CD4-positive, alpha-beta T cell (primary cell): ENCODE data around the gene KDM3B. TPM values are rescaled to one million over a fixed set of nuclear protein-coding genes. Genes with fewer than 3 reads are reported as not detected.

Source experiments
- ATAC-seq: fragments of 200-7000 bp; cut with Tn5 transposase; one replicate; pipeline ENCODE4 v1.10.0; 2022; ENCODE audit warnings: mild to moderate bottlenecking; ENCODE audit not compliant: poor library complexity
- CTCF ChIA-PET: fragments of 350-600 bp; sonication (Branson Sonifier 250); formaldehyde crosslinking; loops from one replicate; lab custom pipeline; 2021; ENCODE audit warnings: antibody characterized with exemption, inconsistent platforms; lab: Charles Lee
- POLR2A ChIA-PET: fragments of 350-600 bp; sonication (Branson Sonifier 250); formaldehyde crosslinking; loops from one replicate; lab custom pipeline; 2021; ENCODE audit warnings: antibody characterized with exemption, inconsistent platforms; lab: Charles Lee
- DNase-seq, 14 experiments: peaks; one replicate each; pipeline ENCODE4 v3.0.0-alpha.2; 2013 to 2020; ENCODE audit warnings: mixed read lengths in 2 of 14
- H3K27ac ChIP-seq, 2 donors: one replicate each; pipeline versions ENCODE4 v1.5.1 to v1.7.0; 2013; ENCODE audit warnings: low read length in 2 of 2, low read depth in 1 of 2, mild to moderate bottlenecking in 1 of 2
- H3K27me3 ChIP-seq, 2 experiments: 1 replicate in 1 of 2; 2 replicates in 1 of 2; pipeline versions ENCODE4 v1.6.1 to v1.7.0; 2013; ENCODE audit warnings: low read length in 2 of 2, control low read depth in 1 of 2, mild to moderate bottlenecking in 1 of 2, moderate library complexity in 1 of 2; ENCODE audit not compliant: insufficient read depth in 2 of 2, control insufficient read depth in 1 of 2
- H3K36me3 ChIP-seq: one replicate; pipeline ENCODE4 v1.6.1; 2013; ENCODE audit warnings: low read length, control low read depth; ENCODE audit not compliant: insufficient read depth
- H3K4me1 ChIP-seq: one replicate; pipeline ENCODE4 v1.6.1; 2013; ENCODE audit warnings: low read length, control low read depth; ENCODE audit not compliant: insufficient read depth
- H3K4me3 ChIP-seq: one replicate; pipeline ENCODE4 v1.5.1; 2013; ENCODE audit warnings: mild to moderate bottlenecking, low read length, moderate library complexity
- H3K9me3 ChIP-seq, 2 experiments: 1 replicate in 1 of 2; 2 replicates in 1 of 2; pipeline versions ENCODE4 v1.6.1 to v1.7.0; 2013; ENCODE audit warnings: low read length in 2 of 2, mild to moderate bottlenecking in 2 of 2, control low read depth in 1 of 2, moderate library complexity in 1 of 2; ENCODE audit not compliant: control insufficient read depth in 1 of 2, insufficient read depth in 1 of 2
- H3K27ac Mint-ChIP-seq: one replicate; pipeline ENCODE4 v1.8.0; 2020; ENCODE audit warnings: mixed read lengths
- H3K27me3 Mint-ChIP-seq: one replicate; pipeline ENCODE4 v1.8.0; 2021; ENCODE audit warnings: mixed read lengths
- H3K36me3 Mint-ChIP-seq: one replicate; pipeline ENCODE4 v1.8.0; 2021; ENCODE audit warnings: low read depth, mixed read lengths
- H3K4me1 Mint-ChIP-seq: one replicate; pipeline ENCODE4 v1.8.0; 2021; ENCODE audit warnings: low read depth, mixed read lengths
- H3K4me3 Mint-ChIP-seq: one replicate; pipeline ENCODE4 v1.8.0; 2020; ENCODE audit warnings: mild to moderate bottlenecking, mixed read lengths
- H3K9me3 Mint-ChIP-seq: one replicate; pipeline ENCODE4 v1.8.0; 2020; ENCODE audit warnings: mixed read lengths
- CTCF ChIP-seq: fragments of 200-600 bp; IDR thresholded peaks from one replicate; pipeline ENCODE4 v1.8.0; 2022; ENCODE audit warnings: antibody characterized with exemption, mild to moderate bottlenecking
- intact Hi-C, 2 experiments: fragments of 100-400 bp; cut with DNase I in 1 of 2; cut with micrococcal nuclease in 1 of 2; formaldehyde crosslinking; loops; one replicate each; pipeline versions ENCODE4 v1.15.1 to v1.9.0; 2023 to 2025; cut with DNase I, micrococcal nuclease
- total RNA-seq, 174 experiments: library from RNA in 2 of 174; stranded (reverse) in 2 of 174; gene quantifications; one replicate each; pipeline ENCODE4 v1.2.3 and lab custom pipeline; 2021 to 2026

KDM3B gene
- total RNA-seq, 2 experiments from 2014 or later, result 59.5 to 66.0 TPM

- ATAC-seq (no peak), DNase-seq (peak in 1 of 14 experiments; percentile 8)
- H3K27me3 Mint-ChIP-seq, result no peaks in the 10 kb centered on the region
- intact Hi-C loops, result loop anchor here (5.0 to 10.0 kb wide), 6 partner anchors 123 to 1070 kb away; partner anchors contain the start of genes CDC23 (in 2 of the 2), FAM13B (in 1 of the 2), HNRNPA0 (in 1 of the 2) and HSPA9 (in 1 of the 2)
- H3K36me3 Mint-ChIP-seq, result no peaks in the 10 kb centered on the region
- H3K4me1 Mint-ChIP-seq, result peaks cover 33% of the 10 kb centered on the region
- no peaks in the 10 kb centered on the region for H3K9me3 Mint-ChIP-seq
- H3K4me1 ChIP-seq, result peaks cover 34% of the 10 kb centered on the region
- H3K27me3 ChIP-seq, result no peaks in the 10 kb centered on the region
- POLR2A ChIA-PET, result interaction anchor here (1.1 kb wide), 1 partner anchor 17 kb away, joined by 3 read pairs; no protein-coding TSS in a partner anchor
- CTCF ChIA-PET, result interaction anchor here (13.3 kb wide), 1 partner anchor 18 kb away, joined by 248 read pairs; the partner anchor contains the start of gene KDM3B
- peak overlapping the region; percentile 57 for H3K27ac Mint-ChIP-seq
- no peak for TF ChIP-seq CTCF
- no peak overlapping the region for H3K27ac ChIP-seq
- H3K36me3 ChIP-seq, result no peaks in the 10 kb centered on the region
- no peak overlapping the region for H3K4me3 ChIP-seq
- H3K4me3 Mint-ChIP-seq, result peak overlapping the region; percentile 40
- no peaks in the 10 kb centered on the region for H3K9me3 ChIP-seq
Measured at GRCh38 chr5:138334867-138335447, 17.5 kb upstream of the KDM3B start.

- POLR2A ChIA-PET, result interaction anchor here (1.1 to 8.5 kb wide), 10 partner anchors 9 to 1770 kb away, joined by 3 to 293 read pairs (median 8); partner anchors contain the start of genes CDC23, EGR1, ETF1 and HNRNPA0
- CTCF ChIA-PET, result interaction anchor here (13.3 kb wide), 1 partner anchor 16 kb away, joined by 248 read pairs; the partner anchor contains the start of gene KDM3B
- Histone ChIP-seq H3K4me3 (peak overlapping the region; percentile 62), H3K27ac (peak overlapping the region; percentile 93 to 95), H3K4me1 (peaks cover 26% of the 10 kb centered on the region), H3K36me3 (peaks cover 10% of the 10 kb centered on the region), H3K27me3 (no peaks in the 10 kb centered on the region), H3K9me3 (no peaks in the 10 kb centered on the region)
- Mint-ChIP-seq H3K9me3 (no peaks in the 10 kb centered on the region), H3K4me3 (peak overlapping the region; percentile 92), H3K27ac (peak overlapping the region; percentile 96), H3K4me1 (peaks cover 47% of the 10 kb centered on the region), H3K36me3 (peaks cover 14% of the 10 kb centered on the region), H3K27me3 (no peaks in the 10 kb centered on the region)
- ATAC-seq, result peak; percentile 51
- peak in 3 of 14 experiments; percentile 83 to 87 (median 87) for DNase-seq
- TF ChIP-seq CTCF, result no peak
- intact Hi-C loops, result loop anchor here (5.0 to 10.0 kb wide), 5 partner anchors 125 to 1068 kb away; partner anchors contain the start of genes CDC23 (in 1 of the 2), HNRNPA0 (in 1 of the 2), HSPA9 (in 1 of the 2) and SPATA24 (in 1 of the 2)
Measured at GRCh38 chr5:138336952-138337684, 15.4 kb upstream of the KDM3B start.
